SK-N-DZ (cell line): ENCODE measurements around the gene FGFR4.

Experiments used
- DNase-seq: peaks from one replicate; pipeline ENCODE4 v3.0.0-alpha.2; 2015; ENCODE audit warnings: low spot score

The FGFR4 gene

DNA sequence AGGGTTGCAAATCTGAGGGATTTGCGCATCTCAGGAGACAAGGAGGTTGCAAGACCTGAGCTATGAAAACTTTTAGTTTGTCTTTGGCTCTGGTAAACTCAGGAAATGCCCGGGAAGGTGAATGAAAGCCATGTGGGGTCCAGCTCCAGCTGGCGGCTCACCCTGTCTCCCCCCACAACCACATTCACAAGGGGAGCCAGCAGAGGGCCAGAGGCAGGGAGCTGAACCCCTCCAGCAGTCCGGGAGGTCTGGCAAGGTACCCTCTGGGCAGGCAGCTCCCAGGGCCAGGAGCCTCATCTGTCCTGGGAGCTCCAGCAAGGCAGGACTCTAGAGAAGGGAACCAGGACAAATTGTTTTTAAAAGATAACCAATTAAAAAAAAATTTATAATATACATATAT lies 2.5 kb upstream of the FGFR4 start:
- no peak for DNase-seq

GRCh38 chr5:177085985-177086653 lies 596 bp upstream of the FGFR4 start:
- DNase-seq: peak; percentile 25

DNA sequence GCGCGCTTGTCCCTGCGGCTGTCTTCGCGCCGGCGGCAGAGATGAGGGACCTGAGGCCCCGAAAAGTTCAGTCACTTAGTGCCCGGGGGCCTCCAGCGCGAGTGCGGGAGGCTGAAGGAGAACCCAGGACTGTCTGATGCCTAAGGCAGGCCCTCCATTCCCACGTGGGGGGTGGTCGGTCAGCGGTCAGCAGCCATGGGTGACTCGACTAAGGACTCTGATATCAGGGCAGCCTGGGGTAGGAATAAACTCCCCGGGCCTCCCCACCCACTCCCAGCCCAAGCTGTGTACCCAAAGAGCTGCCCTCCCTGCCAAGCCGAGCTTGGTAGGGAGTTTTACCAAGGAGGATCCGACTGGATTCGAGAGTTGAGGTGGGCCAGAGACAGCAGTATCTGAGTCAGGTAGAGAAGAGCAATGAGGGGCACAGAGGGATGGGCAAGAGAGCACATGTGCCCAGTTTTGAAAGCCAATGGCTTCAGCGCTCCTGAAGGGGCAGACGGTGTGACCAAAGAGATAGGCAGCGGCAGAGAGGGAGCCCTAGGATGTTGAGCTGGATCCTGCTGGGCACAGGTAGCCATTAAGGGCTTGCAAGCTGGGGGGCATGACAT lies 787 bp downstream of the FGFR4 start:
- DNase-seq: no peak

- no peak for DNase-seq
Measured at GRCh38 chr5:177089127-177089526, 2.4 kb downstream of the FGFR4 start.

DNA sequence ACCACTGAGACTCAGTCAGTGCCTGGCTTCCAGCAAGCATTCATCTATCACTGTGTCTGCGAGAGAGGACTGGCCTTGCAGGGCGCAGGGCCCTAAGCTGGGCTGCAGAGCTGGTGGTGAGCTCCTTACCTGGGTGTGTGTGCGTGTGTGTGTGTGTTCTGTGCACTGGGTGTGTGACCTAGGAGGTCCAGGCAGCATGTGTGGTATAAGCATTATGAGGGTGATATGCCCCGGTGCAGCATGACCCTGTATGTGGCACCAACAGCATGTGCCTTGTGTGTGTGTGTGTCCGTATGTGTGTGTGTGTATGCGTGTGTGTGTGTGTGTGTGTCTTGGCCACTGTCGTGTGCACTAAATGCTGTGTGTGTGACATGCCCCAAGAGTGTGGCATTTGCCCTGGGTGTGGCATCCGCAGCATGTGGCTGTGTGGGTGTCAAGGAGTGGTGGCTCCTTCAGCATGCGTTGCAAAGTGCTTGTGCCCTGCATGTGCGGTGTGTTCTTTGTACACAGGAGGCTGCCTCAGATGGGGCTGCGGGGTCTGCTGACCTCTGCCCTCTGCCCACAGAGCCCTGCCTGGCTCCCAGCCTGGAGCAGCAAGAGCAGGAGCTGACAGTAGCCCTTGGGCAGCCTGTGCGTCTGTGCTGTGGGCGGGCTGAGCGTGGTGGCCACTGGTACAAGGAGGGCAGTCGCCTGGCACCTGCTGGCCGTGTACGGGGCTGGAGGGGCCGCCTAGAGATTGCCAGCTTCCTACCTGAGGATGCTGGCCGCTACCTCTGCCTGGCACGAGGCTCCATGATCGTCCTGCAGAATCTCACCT lies 3.3 kb downstream of the FGFR4 start:
- no peak for DNase-seq

GRCh38 chr5:177090813-177091212 lies 4.1 kb downstream of the FGFR4 start:
- no peak for DNase-seq

DNA sequence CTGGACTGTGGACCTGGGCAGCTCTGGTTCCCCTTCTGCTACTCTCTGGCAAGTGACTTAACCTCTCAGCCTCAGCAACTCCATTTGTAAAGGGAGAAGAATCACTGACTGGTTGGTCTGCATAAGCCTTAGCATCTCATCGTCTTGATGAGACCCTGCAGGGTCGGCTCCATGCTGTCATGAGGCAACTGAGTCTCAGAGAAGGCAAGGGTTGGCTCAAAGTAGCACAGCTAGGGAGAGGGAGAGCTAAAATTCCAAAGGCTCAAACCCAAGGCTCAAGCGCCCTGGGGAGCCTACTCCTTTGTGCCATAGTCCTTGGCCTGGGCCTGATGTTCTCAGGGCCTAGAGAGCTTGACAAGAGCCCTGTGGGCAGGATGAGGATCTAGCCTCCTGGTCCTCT lies 4.5 kb downstream of the FGFR4 start:
- DNase-seq: no peak

GRCh38 chr5:177092178-177093081 lies 5.7 kb downstream of the FGFR4 start:
- no peak for DNase-seq

- no peak for DNase-seq
Measured at GRCh38 chr5:177093082-177093712, 6.5 kb downstream of the FGFR4 start.

DNA sequence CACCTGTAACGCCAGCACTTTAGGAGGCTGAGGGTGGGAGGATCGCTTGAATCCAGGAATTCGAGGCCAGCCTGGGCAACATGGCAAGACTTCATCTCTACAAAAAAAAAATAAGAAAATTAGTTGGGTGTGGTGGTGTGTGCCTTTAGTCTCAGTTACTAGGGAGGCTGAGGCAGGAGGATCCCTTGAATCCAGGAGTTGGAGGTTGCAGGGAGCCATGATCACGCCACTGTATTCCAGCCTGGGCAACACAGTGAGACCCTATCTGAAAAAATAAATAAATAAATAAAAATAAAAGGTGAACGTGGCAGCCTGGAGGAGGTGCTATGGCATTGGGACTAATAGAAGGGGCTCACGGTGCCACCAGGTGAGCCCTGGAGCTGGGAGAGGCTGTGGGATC lies 7.1 kb downstream of the FGFR4 start:
- no peak for DNase-seq

- DNase-seq: no peak
Measured at GRCh38 chr5:177094224-177095087, 7.7 kb downstream of the FGFR4 start.

GRCh38 chr5:177095088-177095669 lies 8.5 kb downstream of the FGFR4 start:
- DNase-seq: no peak

DNA sequence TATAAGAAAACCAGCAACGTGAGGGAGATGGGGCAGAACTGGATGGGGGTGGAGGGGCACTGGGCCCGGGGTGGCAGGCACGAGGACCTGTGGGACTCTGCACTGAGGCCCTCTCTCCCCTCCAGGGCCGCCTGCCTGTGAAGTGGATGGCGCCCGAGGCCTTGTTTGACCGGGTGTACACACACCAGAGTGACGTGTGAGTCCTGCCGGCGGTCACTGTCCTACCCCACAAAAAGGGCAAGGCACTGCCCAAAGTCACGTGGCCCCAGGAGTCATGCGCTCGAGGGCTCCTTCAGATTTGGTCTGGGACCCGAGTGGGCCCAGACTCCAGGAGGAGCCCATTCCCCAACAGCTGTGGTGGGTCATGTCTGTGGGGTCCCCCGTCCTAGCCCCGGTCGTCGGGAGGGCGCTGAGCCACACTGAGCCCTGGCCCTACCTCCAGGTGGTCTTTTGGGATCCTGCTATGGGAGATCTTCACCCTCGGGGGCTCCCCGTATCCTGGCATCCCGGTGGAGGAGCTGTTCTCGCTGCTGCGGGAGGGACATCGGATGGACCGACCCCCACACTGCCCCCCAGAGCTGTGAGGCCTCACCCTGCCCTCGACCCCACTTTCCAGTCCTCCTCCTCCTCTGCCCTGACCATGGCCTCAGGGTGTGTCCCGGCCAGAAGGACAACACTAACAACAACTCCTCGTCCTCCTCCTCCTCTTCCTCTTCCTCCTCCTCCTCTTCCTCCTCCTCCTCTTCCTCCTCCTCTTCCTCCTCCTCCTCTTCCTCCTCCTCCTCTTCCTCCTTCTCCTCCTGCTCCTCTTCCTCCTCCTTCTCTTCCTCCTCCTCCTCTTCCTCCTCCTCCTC lies 9.7 kb downstream of the FGFR4 start:
- DNase-seq: no peak

DNA sequence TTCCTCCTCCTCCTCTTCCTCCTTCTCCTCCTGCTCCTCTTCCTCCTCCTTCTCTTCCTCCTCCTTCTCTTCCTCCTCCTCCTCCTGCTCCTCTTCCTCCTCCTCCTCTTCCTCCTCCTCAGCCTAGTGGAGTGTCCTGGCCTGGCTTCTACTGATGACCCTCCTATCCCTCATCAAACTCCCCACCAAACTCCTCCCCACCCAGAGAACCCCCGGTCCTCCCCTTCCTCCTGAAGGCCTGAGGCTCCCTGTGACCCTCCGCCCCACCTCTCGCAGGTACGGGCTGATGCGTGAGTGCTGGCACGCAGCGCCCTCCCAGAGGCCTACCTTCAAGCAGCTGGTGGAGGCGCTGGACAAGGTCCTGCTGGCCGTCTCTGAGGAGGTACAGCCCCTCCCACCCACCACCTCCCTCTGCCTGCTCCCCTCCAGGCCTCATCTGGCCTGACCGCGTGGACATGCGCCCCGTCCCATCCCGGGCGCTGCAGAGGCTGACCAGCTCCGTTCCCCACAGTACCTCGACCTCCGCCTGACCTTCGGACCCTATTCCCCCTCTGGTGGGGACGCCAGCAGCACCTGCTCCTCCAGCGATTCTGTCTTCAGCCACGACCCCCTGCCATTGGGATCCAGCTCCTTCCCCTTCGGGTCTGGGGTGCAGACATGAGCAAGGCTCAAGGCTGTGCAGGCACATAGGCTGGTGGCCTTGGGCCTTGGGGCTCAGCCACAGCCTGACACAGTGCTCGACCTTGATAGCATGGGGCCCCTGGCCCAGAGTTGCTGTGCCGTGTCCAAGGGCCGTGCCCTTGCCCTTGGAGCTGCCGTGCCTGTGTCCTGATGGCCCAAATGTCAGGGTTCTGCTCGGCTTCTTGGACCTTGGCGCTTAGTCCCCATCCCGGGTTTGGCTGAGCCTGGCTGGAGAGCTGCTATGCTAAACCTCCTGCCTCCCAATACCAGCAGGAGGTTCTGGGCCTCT lies 10.6 kb downstream of the FGFR4 start:
- no peak for DNase-seq

DNA sequence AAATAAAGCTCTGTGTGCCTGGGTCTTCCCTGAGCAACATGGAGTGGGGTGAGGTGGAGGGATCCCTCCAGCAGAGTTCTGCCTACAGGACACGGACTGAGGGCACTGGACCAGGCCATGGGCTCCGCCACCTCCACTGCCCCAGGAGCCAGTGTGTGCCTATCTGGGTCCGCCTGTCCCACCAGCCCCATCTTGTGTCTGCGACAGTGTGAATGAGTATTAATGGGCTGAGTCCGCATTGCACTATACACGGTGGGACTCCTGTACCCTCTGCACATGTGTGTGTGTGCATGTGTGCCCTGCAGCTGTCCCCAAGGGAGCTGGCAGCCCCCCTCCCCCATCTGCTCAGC lies 11.4 kb downstream of the FGFR4 start:
- DNase-seq: no peak

- DNase-seq: no peak
Measured at GRCh38 chr5:177098470-177099141, 11.9 kb downstream of the FGFR4 start.

- no peak for DNase-seq
Measured at GRCh38 chr5:177099422-177100093, 12.8 kb downstream of the FGFR4 start.
